Ovary (tissue), 9 donors: ENCODE results near the gene FMN1. TPM values are rescaled to one million over a fixed set of nuclear protein-coding genes. Genes with fewer than 3 reads are reported as not detected.

ENCODE experiments used
- DNase-seq, 5 donors: peaks; one replicate each; pipeline ENCODE4 v3.0.0-alpha.2; 2019 to 2020
- H3K27ac ChIP-seq, 2 donors: fragments of 200-600 bp; one replicate each; pipeline versions ENCODE4 v1.5.1 to v1.8.0; 2019 to 2022
- H3K27me3 ChIP-seq: fragments of 200-600 bp; one replicate; pipeline ENCODE4 v1.8.0; 2022
- H3K36me3 ChIP-seq: fragments of 200-600 bp; sonication (generic); one replicate; pipeline ENCODE4 v1.5.1; 2019
- H3K4me1 ChIP-seq: one replicate; pipeline ENCODE4 v1.8.1; 2013; ENCODE audit warnings: mild to moderate bottlenecking, moderate library complexity; ENCODE audit not compliant: insufficient read depth
- H3K4me3 ChIP-seq: fragments of 200-600 bp; sonication (generic); one replicate; pipeline ENCODE4 v1.5.1; 2017
- H3K9me3 ChIP-seq, 2 donors: fragments of 200-600 bp in 1 of 2; sonication (generic) in 1 of 2; one replicate each; pipeline versions ENCODE4 v1.5.1 to v1.8.1; 2013 to 2019; ENCODE audit warnings: mild to moderate bottlenecking in 1 of 2, moderate library complexity in 1 of 2
- EP300 ChIP-seq: sonication (generic); formaldehyde crosslinking; IDR thresholded peaks from one replicate; pipeline ENCODE4 v1.6.1; 2017; ENCODE audit warnings: antibody characterized with exemption
- POLR2A ChIP-seq: fragments of 450-650 bp; IDR thresholded peaks from one replicate; pipeline ENCODE4 v1.6.1; 2017; ENCODE audit warnings: antibody characterized with exemption, mild to moderate bottlenecking, moderate library complexity
- WGBS, 3 donors: extraction: QIAGEN DNeasy Blood & Tissue Kit in 1 of 3; methylation state at CpG; one replicate each; pipeline versions ENCODE4 v1.1.5 to v1.1.7; 2013 to 2017; 5-methylcytosine and 5-hydroxymethylcytosine counted together
- intact Hi-C, 4 donors: fragments of 100-400 bp; cut with DNase I; formaldehyde crosslinking; loops; one replicate each; pipeline versions ENCODE4 v1.11.0 to v1.15.1; 2022 to 2023
- polyA plus RNA-seq, 2 donors: library from polyadenylated mRNA; stranded (reverse); fragments of 200-250 nt in 1 of 2; fragments of 350-450 nt in 1 of 2; fragmentation: Illumina TruSeq in 1 of 2; extraction: RNeasy Lipid Tissue Mini Kit (QIAGEN cat#74804) in 1 of 2; gene quantifications; one replicate each; pipeline ENCODE4 v1.2.3, GENCODE V29; 2013 to 2014
- total RNA-seq, 7 donors: library from RNA; depleted of rRNA in 2 of 7; stranded (reverse); fragments of >200 nt in 2 of 7; fragmentation: NEBNext Ultra II Directional in 3 of 7; extraction: Animal tissue kit (Norgen Biotek cat#: 25700) in 3 of 7; gene quantifications; one replicate each; pipeline versions ENCODE4 v1.1.0 to v1.2.4, GENCODE V29; 2016 to 2023
- TF ChIP-seq, protein P1 (sequence below), 3 donors: fragments of 450-650 bp in 2 of 3; fragments of 200-600 bp in 1 of 3; IDR thresholded peaks; one replicate each; pipeline versions ENCODE4 v1.5.1 to v1.8.0; 2016 to 2022; ENCODE audit warnings: antibody characterized with exemption in 3 of 3, mild to moderate bottlenecking in 1 of 3
- donor health status: DM: no; HTN: no; CAD: no; lungs with moderate emphysema.
- donor health status: DM: no; HTN: no; CAD: no.
- donor health status: Bipolar disorder and iron deficiency.
- donor health status: DM: yes; HTN: yes; CAD: no.
- donor health status: DM: no; HTN: no; CAD: no.
- donor health status: DM: yes; HTN: yes; CAD: no.

Gene FMN1
- total and polyA plus RNA-seq, 9 donors: 0.13 to 16.9 (median 2.6) TPM

DNA sequence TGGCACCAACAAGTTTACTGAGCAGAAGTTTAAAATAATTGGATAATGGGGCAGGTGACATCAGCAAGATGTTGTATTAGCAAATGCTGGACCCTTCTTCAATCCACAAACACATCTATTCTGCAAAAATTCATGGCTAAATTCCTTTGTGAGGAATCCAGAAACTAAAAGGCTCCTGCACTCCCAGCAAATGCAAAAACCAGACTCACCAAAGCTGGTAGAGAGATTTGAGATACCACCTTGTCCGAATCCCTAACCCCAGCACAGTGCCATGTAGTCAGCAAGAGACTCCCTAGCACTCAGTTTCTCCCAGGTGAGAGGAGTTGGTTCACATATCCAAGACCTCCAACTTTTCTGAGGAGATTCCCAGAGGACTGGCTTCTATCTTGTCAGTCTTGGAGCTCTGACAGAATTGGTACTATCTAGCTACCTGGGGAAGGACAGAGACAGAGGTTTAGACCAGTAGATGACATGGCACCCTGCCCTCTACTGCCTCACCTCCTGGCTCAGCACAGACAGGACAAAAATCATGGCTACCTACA is 454.9 kb downstream of the FMN1 start:
- Histone ChIP-seq H3K9me3 (no peaks in the 10 kb centered on the region), H3K4me1 (no peaks in the 10 kb centered on the region), H3K36me3 (no peaks in the 10 kb centered on the region), H3K27me3 (no peaks in the 10 kb centered on the region), H3K27ac (no peak overlapping the region), H3K4me3 (no peak overlapping the region)
- intact Hi-C loops: no loop called here
- DNase-seq: no peak
- 68 to 87% (median 79%) methylated on average over 1 of the region's 1 CpG for WGBS, 3 donors
- no peak for TF ChIP-seq EP300
- TF ChIP-seq POLR2A: no peak
- TF ChIP-seq, protein P1, sequence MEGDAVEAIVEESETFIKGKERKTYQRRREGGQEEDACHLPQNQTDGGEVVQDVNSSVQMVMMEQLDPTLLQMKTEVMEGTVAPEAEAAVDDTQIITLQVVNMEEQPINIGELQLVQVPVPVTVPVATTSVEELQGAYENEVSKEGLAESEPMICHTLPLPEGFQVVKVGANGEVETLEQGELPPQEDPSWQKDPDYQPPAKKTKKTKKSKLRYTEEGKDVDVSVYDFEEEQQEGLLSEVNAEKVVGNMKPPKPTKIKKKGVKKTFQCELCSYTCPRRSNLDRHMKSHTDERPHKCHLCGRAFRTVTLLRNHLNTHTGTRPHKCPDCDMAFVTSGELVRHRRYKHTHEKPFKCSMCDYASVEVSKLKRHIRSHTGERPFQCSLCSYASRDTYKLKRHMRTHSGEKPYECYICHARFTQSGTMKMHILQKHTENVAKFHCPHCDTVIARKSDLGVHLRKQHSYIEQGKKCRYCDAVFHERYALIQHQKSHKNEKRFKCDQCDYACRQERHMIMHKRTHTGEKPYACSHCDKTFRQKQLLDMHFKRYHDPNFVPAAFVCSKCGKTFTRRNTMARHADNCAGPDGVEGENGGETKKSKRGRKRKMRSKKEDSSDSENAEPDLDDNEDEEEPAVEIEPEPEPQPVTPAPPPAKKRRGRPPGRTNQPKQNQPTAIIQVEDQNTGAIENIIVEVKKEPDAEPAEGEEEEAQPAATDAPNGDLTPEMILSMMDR (IDR thresholded peaks at IDR 0.05): no peak

DNA sequence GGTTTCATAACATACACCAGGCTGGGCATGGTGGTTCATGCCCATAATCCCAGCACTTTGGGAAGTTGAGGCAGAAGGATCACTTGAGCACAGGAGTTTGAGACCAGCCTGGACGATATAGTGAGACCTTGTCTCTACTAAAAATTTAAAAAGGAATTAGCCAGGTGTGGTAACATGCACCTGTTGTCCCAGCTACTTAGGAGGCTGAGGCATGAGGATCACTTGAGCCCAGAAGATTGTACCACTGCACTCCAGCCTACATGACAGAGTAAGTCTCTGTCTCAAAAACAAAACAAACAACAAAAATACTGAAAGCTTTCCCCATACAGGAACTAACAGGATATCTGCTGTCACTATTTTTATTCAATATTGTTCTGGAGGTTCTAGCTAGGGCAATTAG is 455.8 kb downstream of the FMN1 start:
- Histone ChIP-seq H3K27me3 (no peaks in the 10 kb centered on the region), H3K4me3 (no peak overlapping the region), H3K36me3 (no peaks in the 10 kb centered on the region), H3K9me3 (no peaks in the 10 kb centered on the region), H3K4me1 (no peaks in the 10 kb centered on the region), H3K27ac (no peak overlapping the region)
- intact Hi-C loops: no loop called here
- no peak for DNase-seq
- TF ChIP-seq, protein P1 (IDR thresholded peaks at IDR 0.05): no peak
- TF ChIP-seq POLR2A (no peak), EP300 (no peak)
- 74 to 83% (median 77%) methylated on average over 1 of the region's 1 CpG for WGBS, 3 donors

- Histone ChIP-seq H3K4me1 (no peaks in the 10 kb centered on the region), H3K27ac (no peak overlapping the region), H3K9me3 (no peaks in the 10 kb centered on the region), H3K4me3 (no peak overlapping the region), H3K36me3 (no peaks in the 10 kb centered on the region), H3K27me3 (no peaks in the 10 kb centered on the region)
- TF ChIP-seq POLR2A (no peak), EP300 (no peak)
- TF ChIP-seq, protein P1 (IDR thresholded peaks at IDR 0.05): no peak
- intact Hi-C loops: no loop called here
- no peak for DNase-seq
- 85 to 93% (median 87%) methylated on average over 4 of the region's 4 CpGs for WGBS, 3 donors
These were observed 457.2 kb downstream of the FMN1 start for GRCh38 chr15:32737304-32737703.

DNA sequence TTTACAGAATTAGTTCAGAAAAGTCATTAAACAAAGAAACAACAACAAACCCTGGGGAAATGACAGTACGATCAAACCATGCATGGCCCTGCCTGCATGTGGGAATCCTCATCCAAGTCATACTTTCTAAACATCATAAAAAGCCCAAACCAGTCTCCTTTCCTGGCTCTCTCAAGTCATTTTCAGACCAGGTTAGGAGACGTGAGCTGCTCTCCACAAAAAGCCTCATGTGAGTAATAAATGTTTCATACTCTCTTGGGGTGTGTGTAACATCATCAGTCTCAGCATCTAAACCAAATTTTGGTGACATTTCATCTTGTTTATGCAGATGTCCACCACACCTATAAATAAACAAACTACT is 457.8 kb downstream of the FMN1 start:
- H3K27ac ChIP-seq: no peak overlapping the region
- no peaks in the 10 kb centered on the region for H3K27me3 ChIP-seq
- 80 to 89% (median 82%) methylated on average over 2 of the region's 2 CpGs for WGBS, 3 donors
- no peak overlapping the region for H3K4me3 ChIP-seq
- no peak for DNase-seq
- H3K4me1 ChIP-seq: no peaks in the 10 kb centered on the region
- intact Hi-C loops: no loop called here
- TF ChIP-seq, protein P1 (IDR thresholded peaks at IDR 0.05): no peak
- TF ChIP-seq POLR2A (no peak), EP300 (no peak)
- no peaks in the 10 kb centered on the region for H3K9me3 ChIP-seq
- no peaks in the 10 kb centered on the region for H3K36me3 ChIP-seq
